HG03045 (cell line): ENCODE results near the gene SLC9A7.

ENCODE experiments used
- ATAC-seq: cut with Tn5 transposase; IDR thresholded peaks from one replicate; pipeline ENCODE4 v1.9.1; 2021; ENCODE audit warnings: mild to moderate bottlenecking, moderate library complexity; ENCODE audit not compliant: unreplicated experiment

The SLC9A7 gene

DNA sequence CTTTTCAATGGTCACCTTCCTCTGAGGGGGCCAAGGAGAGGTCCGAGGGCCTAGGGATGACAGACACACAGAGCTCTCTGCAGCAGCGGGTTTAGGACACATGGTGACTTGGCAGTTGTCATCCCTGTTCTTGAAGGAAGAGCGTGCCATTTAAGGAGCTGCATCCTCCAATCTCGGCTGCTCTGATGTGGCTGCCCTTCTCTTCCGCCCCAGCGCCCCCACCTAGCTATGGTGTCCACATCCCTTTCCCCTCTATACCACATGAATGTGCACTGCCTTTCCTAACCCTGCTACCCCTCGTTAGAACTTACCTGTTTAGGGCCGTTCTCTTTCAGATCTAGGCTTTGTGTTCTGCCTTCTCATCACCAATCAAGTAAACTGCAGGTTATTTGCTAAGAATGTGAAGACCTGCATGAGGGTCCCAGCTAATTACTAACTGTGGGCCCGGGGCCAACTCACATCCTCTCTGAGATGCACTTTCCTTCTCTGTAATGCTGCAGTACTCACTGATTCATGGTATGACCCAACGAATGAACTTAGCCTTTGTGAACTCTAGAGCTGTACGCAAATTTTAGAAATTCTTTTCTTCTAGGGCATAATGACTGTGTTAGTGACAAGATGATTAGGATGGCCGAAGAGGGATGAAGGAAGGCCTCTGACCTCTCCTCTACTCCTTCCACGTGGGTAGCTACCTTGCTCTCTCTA, 147.1 kb downstream of the SLC9A7 start:
- no peak for ATAC-seq

DNA sequence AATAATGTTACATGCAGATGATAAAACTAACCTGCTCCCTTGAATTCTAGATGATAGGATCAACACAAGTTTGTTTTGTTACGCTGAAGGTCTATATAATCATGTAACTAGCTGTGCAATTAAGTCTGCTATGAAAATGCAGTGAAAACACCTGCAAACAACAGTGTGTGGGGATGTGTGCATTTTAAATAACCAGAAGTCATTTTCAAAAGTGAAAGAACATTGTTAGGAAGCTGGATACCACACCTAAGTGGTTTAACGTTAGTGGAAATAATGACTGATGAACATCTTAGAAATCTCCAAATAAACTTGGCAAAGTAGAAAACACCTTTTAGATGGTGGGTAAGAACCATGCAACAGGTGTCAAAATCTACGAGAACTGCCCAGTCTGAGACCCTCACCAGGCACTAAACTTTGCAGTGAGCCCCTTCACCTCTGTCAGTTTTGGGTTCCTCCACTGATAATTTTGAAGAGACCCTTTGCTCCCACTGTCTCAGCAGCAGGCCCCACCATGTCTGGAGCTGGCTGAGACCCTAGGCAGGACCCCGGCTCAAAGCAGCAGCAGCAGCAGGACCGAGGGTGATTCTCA, 148.8 kb downstream of the SLC9A7 start:
- no peak for ATAC-seq

DNA sequence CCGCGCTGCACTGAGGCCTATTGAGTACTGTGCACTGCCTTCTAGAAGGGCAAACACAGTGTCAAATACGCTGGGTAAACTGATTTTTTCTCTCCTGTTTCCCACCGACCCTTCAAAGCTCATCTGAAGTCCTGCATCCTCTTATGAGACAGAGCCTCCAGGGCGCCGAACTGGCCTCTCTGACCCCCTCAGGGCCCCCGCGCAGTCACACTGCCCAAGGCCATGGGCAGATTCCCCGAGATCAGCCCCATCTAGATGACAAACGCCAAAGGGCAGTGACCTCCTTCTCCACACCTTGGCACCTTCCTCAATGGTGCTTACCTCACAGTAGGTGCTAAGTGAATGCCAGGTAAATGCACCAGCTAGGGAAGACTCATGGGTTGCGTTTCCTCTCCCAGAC, 151.0 kb downstream of the SLC9A7 start:
- ATAC-seq, result no peak

DNA sequence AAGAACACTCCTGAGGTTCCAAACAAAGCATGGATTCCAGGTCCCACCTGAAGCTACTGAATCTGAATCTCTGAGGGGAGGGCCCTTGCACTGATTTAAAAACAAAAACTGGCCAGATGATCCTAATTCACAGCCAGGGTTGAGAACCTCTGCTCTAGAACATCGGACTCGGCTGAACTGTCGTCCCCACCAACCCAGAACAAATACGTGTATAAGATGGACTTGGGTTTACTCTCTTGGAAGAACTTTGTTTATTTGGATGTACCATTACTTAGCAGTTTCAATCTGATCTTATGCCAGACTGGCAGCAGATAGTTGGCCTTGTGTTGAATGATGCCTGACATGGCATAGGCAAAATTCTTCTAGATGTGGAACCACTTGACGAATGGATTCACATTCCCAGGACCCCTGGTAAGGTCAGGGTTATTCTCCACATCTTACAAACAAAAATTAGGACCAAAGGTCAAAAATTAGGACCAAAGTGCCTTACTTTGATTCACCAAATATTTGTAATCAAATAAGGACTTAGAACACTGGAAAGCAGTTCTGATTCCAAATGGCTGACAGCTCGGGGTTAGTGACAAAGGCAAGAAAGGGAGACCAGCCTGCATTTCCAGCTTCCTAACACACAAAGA, 156.3 kb downstream of the SLC9A7 start:
- ATAC-seq, result no peak

DNA sequence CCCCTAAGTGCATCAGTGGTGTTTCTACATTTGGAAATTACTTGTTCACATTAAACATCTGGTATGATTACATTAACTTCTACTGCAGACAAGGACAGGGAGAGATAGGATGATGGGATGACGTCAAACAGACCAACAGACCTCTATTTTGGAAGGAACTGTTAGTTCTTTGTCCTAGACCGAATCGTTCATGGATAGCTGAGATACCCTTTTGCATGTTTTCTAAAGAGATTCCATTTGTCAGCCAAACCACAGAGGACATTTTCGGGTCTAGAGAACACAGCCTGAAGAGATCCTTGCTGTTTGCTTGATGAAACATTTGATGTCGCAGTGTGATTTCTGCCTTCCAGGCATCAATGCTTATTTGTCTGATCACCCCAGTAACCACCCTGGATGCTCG, 157.6 kb downstream of the SLC9A7 start:
- ATAC-seq, result no peak

DNA sequence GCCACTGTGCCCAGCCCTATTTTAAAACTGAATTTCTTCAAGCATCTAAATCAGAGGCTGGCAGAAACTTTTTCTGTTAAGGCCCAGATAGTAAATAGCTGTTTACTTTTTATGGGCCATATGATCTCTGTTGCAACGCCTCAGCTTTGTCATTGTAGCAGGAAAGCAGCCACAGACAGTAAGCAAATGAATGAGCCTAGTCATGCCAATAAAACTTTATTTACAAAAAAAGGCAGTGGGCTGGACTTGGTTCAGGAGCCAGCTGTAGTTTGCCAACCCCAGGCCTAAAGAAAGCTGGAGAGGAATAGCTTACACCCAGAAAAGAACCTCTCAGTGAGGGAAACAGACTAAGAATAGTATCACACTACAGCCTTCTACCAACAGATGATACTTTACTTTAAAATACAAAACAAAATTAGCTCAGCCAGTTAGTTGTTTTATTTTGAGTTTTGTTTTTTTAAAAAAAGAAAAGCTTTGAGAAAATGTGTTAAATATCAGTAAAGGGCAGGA, 159.8 kb downstream of the SLC9A7 start:
- no peak for ATAC-seq

DNA sequence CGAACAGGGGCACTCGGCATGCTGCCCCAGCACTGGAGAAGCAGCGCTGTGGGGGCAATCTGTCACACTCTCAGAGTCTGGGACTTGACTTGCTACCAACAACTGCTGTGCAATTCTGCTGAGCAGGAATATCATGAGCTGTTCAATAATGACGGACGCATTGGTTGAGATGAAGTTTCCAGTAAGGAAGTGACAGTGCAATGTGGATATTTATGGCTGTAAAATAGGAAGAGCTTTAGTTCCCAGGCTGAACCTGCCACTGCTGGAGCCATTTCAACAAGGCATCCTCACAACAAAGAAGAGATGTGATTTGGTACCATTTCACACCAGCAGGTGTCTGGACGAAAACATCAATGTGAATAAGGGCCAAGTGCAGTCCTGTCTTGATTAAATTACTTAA, 161.1 kb downstream of the SLC9A7 start:
- no peak for ATAC-seq

DNA sequence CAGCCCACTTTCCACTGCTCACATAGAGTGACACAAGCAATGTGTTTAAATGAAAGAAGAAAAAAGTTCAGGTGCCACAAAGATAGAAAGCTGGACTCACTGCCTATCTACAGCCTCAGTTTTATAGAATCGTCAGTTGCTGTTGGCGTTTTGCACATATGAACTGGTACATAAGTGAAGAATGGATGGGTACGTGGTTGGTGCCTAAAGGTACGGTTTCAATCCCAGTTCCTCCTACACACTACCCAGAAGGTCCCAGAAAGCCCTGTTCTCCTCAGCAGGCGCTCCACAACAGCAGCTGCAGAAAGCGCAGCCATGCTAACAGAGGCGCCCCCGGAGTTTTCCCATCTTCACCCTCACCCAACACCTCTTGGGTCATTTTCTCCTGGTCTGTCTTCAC, 161.7 kb downstream of the SLC9A7 start:
- no peak for ATAC-seq

DNA sequence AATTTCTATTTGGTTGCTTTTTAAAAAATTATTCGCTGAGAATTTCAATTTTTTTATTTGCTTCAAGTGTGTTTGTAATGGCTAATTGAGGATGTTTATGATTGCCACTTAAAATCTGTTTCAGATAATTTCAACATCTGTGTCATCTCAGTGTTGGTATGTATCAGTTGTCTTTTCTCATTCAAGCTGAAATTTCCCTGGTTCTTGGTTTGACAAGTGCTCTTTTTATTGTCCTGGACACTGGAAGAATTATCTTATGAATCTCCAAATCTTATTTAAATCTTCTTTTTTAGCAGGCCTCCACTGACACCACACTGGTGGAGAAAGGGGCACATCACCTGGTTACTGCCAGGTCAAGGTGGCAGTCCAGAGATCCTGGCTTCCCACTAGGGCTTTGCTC, 163.8 kb downstream of the SLC9A7 start:
- no peak for ATAC-seq

DNA sequence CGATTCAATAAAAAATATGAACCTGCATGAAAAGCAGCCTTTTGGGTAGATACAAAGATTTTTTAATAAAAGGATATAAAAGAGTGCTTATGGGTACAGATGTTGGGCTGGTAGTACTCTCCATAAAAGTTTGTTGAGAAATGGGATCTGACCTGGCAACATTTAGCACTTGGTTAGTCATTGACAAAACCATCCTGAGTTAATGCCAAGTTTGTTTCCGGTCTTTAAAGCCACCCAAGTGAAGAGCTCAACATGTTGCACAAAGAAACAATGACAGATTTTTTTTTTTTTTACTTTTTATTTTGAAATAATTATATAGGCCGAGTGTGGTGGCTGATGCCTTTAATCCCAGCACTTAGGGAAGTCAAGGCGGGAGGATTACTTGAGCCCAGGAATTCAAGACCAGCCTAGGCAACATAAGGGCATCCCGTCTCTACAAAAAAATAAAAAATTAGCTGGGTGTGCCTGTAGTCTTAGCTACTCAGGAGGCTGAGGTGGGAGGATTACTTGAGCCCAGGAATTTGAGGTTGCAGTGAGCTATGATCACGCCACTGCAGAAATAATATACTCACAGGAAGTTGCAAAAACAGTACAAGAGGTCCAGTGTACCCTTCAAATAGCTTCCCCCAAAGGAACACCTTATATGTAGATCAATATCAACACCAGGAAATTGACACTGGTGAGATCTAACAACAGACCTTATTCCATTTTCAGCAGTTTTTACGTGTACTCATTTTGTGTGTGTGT, 168.8 kb downstream of the SLC9A7 start:
- ATAC-seq, result no peak

DNA sequence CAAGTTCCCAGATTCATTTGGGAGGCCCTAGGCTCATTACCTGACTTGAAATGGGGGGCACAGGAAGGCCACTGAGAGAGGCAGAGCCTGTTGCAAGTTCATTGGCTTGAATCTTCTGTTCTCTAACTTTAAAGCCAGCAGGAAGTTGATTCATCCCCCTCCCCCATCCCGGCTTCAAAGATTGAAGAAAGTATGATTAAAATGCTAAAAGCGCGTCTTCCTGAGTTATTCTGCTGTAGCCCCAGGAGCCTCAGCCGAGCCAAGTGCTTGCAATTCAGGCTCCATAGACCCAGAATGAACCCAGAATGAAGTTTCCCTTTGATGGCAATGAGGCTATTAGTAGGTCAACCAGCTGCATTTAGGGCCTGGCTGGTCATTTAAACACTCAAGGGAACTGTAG, 170.7 kb downstream of the SLC9A7 start:
- ATAC-seq, result no peak

DNA sequence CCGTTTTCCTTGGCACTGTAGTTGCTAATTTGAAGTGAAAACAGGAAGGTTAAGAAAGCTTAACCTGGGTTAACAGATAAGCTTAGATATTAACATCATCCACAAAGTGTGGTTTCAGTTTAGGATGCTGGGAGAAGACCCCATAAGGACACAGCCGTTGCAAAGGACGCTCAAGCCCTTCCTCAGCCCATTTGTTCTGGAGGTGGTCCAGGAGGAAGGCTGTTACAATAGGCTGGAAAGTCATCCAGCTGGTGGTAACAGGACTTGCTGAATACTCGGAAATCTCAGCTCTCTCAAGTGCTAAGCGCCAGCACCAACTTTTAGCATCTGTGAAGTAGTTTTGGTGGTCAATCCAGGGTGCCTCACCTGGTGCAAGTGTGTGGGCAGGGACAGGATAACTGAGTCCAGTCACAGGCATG, 171.2 kb downstream of the SLC9A7 start:
- no peak for ATAC-seq

DNA sequence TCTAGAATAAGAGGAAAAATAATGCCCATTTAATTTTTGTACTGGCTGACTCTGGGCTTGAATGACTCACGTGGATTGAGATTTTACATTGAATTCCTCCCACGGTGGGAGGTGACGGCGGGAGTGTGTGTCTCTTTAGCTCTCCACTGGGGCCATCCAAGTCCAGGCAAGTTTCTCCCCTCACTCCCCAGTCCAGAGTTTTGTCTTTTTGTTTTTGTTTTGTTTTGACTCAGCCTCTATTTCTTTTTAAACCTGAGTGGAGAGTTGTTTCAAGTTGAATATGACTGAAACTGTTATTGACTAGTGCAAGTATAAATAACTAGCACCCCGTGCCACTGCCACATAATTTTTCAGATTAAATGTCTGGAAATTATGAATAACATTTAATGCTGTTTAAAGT, 171.8 kb downstream of the SLC9A7 start:
- ATAC-seq, result no peak

DNA sequence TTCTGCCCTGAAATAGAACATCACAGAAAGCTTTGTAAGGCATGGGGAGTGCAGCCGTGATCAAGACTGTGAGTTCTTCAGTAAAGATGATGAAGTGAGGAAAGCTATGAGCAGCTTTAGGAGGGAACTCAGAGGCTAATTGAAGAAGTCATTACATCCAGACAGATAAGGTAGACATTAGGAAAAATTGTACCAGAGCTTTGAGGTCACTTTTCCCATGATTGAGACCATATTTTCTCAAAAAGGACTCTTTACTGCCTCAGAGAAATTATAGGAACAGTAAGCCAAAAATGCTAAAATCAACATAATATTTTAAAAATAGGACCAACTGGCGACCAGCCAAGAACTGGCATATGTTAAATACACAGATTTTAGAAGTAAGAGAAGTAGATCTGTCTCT, 174.2 kb downstream of the SLC9A7 start:
- ATAC-seq, result no peak

DNA sequence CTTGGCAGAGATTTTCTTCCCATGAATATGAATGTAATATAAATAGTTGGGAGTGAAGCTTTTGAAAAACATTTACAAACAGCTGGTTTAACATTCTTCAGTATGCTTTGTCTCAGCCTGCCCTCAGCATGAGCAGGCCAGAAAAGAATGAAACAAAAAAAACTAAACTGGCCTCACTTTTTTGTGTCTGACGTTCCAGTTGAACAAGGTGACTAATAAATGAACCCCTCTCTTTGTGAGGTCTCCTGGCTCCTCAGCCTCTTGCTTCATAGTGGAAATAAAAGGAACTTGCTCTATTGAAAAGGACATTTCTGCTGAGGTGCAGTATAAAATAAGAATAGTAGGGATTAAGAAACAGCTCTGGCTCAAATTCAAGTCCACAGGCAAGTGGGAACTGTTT, 176.0 kb downstream of the SLC9A7 start:
- ATAC-seq, result no peak

DNA sequence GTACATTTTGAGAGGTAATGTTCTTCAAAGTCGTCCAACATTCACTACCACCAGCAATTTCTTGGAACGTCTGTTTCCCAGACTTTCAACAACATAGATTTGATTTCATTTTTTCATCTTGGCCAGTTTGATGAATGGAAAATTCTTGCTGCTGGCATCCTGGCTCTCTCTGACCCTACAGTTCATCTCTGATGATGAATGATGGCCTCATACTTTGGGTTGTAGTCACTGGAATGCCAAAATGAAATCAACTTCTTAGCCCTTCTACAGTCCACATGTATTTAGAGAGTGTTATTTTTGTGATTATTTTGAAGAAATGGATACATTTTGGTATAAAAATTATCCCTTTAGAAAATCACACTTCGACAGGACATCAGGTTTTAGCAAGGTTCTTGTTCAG, 176.6 kb downstream of the SLC9A7 start:
- ATAC-seq, result no peak

DNA sequence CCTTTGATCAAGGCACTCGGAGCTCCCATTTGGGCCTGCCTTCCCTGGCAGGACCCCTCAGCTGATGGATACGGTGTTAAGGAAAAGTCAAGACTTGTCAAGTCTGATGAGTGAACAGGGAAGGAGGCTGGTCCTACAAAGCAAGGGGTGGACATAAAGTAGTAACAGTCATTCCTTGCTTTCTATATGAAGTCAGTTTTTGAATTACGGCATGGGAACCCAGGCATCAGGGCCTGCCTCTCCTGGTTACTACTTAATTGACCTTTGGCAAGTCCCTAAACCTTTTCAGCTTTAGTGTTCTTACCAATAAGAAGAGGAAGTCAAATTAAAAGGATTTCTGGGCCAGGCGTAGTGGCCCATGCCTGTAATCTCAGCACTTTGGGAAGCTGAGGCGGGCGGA, 178.3 kb downstream of the SLC9A7 start:
- ATAC-seq, result no peak

DNA sequence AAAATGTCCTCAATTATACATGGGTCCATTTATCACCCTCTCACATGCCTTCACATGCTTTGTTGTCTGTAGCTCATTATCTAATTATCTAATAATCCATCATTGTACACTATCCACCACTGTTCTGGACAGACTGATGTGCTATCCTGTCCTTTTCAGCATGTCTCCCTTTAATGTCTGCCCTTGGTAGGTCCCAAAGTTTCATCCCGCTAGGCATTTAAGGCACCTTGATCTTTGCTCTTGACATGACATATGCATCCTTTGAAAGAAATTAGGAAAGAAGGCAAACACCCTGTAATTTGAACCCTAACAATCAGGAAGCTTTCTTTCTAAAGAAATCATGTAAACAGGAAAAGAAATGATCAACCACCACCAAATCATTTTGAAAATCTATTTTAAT, 179.7 kb downstream of the SLC9A7 start:
- ATAC-seq, result no peak

DNA sequence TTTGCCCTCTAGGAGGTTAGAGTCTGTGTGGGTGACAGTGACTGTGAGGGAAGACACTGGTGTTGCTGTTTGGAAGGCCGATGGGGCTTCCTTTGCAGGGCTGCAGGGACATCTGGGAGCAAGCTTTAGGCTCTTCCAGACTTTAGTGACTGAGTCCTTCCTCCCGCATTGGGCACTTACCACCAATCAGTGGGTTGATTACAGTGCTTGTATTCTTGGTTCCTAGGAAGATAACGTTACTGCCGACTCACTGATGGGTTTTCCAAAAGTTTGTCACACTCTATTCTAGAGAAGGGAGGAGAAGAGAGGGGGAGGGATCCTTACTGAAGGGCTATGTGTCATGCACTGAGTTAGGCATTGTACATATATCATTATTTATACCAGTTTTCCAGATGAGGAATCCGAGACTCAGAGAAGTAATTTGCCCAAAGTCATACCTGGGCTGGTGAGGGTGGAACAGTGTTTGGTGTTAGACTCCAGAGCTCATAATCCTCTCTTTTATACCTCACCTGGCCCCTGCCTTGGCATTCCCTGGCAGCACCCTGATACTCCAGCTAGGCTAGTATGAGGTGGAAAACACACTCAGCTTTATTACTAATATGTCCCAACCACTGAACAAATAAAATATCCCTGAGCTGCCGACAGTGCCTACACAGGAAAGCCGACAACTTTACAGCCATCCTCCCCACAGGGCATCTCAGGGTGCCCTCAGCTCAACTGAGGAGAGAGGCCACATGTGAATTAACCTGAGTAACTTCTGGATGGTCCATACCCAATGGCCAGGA, 181.5 kb downstream of the SLC9A7 start:
- no peak for ATAC-seq

DNA sequence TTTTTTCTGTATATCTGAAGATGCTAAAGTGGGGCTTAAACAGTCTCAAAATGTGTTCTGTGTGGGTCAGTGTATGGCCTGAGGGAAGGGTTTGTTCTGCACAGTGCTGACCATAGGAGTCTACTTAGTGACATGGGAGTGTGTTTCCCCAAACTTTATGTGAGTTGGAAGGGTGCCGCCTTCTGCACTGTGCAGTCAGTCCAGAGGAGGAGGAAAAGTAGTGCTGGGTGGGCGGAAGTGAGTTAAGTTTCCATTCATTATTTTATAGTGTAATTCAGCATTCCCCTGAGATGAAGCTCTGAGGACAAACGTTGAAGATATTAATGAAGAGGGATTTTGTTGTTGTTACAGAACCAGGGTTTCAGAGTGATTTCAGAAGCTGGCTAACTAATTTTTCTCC, 182.5 kb downstream of the SLC9A7 start:
- ATAC-seq, result no peak

DNA sequence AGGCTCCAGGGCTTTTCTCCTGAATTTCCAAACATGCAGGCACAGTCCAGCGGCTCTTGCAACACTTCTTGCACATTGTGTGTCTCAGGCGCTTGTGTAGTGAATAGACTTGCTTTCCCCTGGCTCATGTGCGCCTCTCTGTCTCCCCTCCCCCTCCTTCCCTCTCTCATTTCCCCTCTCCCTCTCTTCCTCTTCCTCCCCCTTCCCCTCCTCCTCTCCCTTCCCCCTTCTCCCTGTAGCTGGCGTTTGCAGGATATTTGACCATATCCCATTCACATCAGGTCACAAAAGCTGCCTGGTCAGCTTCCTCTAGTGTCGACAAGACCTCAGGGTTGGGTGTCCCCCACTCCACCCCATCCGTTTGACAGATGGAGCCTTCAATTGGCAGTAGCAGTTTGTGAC, 182.9 kb downstream of the SLC9A7 start:
- no peak for ATAC-seq
